Hematopoietic multipotent progenitor cell treated with erythropoietin and hydrocortisone succinate and interleukin-3 and kit ligand, for 6 days (in vitro differentiated cells): ENCODE results near the gene PCOLCE2.
A peak's percentile ranks its signal among the peaks of the same experiment; 100 is the strongest.

Experiments used
- DNase-seq: peaks from one replicate; pipeline ENCODE4 v3.0.0-alpha.2; 2015

The PCOLCE2 gene

GRCh38 chr3:142863930-142864920, 24.7 kb downstream of the PCOLCE2 start:
- DNase-seq = no peak

GRCh38 chr3:142863010-142863817, 25.7 kb downstream of the PCOLCE2 start:
- DNase-seq = no peak

- no peak for DNase-seq
These were observed 27.0 kb downstream of the PCOLCE2 start for GRCh38 chr3:142861926-142862325.

GRCh38 chr3:142858043-142858442, 30.8 kb downstream of the PCOLCE2 start:
- no peak for DNase-seq

GRCh38 chr3:142857056-142857455, 31.8 kb downstream of the PCOLCE2 start:
- peak; percentile 52 for DNase-seq

GRCh38 chr3:142853270-142854168, 35.4 kb downstream of the PCOLCE2 start:
- no peak for DNase-seq

GRCh38 chr3:142852009-142852408, 36.9 kb downstream of the PCOLCE2 start:
- DNase-seq = no peak

- peak; percentile 35 for DNase-seq
These were observed 38.4 kb downstream of the PCOLCE2 start for GRCh38 chr3:142850395-142851023.

GRCh38 chr3:142849148-142849547, 39.7 kb downstream of the PCOLCE2 start:
- DNase-seq = no peak

GRCh38 chr3:142846779-142847577, 41.9 kb downstream of the PCOLCE2 start:
- no peak for DNase-seq

GRCh38 chr3:142844339-142844977, 44.4 kb downstream of the PCOLCE2 start:
- DNase-seq = peak; percentile 71

GRCh38 chr3:142839831-142840230, 49.1 kb downstream of the PCOLCE2 start:
- DNase-seq = no peak

- peak; percentile 9 for DNase-seq
These were observed 51.4 kb downstream of the PCOLCE2 start for GRCh38 chr3:142837526-142837925.

GRCh38 chr3:142828703-142829305, 60.1 kb downstream of the PCOLCE2 start:
- peak; percentile 90 for DNase-seq

- DNase-seq = no peak
These were observed 69.7 kb downstream of the PCOLCE2 start for GRCh38 chr3:142819179-142819578.

GRCh38 chr3:142818651-142819050, 70.2 kb downstream of the PCOLCE2 start:
- DNase-seq = no peak

GRCh38 chr3:142817897-142818296, 71.0 kb downstream of the PCOLCE2 start:
- DNase-seq = no peak

GRCh38 chr3:142817356-142817755, 71.5 kb downstream of the PCOLCE2 start:
- no peak for DNase-seq

GRCh38 chr3:142815803-142816202, 73.1 kb downstream of the PCOLCE2 start:
- DNase-seq = no peak

- no peak for DNase-seq
These were observed 79.6 kb downstream of the PCOLCE2 start for GRCh38 chr3:142809259-142809658.
